ENCODE data around the gene OR1A2.
"Not testable (repeated sequence)": the region's sequence is repeated elsewhere in the genome, so short reads cannot be mapped to it uniquely, and the experiment has no call there.

The OR1A2 gene

GRCh38 chr17:3197219-3197618, at the start of gene OR1A2:
TSS of gene OR1A2 (plus strand) at chr17:3197519. CDS start at chr17:3197519, 0 bp downstream.
- DNase-seq = no peak

GRCh38 chr17:3157218-3157617, 40.1 kb upstream of the OR1A2 start:
- no peak for DNase-seq

- no peak for DNase-seq
Measured at GRCh38 chr17:3167574-3167973, 29.7 kb upstream of the OR1A2 start.

- DNase-seq = no peak
Measured at GRCh38 chr17:3189961-3190360, 7.4 kb upstream of the OR1A2 start.

- DNase-seq = no peak
Measured at GRCh38 chr17:3207367-3207766, 10.0 kb downstream of the OR1A2 start, which contains the start of gene OR1A1. TSS of gene OR1A1 (plus strand) at chr17:3207667. CDS start at chr17:3215621, 7,954 bp downstream.

GRCh38 chr17:3208484-3208883, 11.2 kb downstream of the OR1A2 start:
- DNase-seq = no peak

GRCh38 chr17:3213001-3213400, 15.7 kb downstream of the OR1A2 start:
- DNase-seq = no peak

- DNase-seq = no peak
Measured at GRCh38 chr17:3213587-3213986, 16.3 kb downstream of the OR1A2 start.

GRCh38 chr17:3219978-3220377, 22.7 kb downstream of the OR1A2 start:
- DNase-seq = not testable (repeated sequence)

- DNase-seq = no peak
Measured at GRCh38 chr17:3221850-3222249, 24.5 kb downstream of the OR1A2 start.

- DNase-seq = no peak
Measured at GRCh38 chr17:3222505-3222904, 25.2 kb downstream of the OR1A2 start.

GRCh38 chr17:3224721-3225352, 27.5 kb downstream of the OR1A2 start:
- not testable (repeated sequence) for DNase-seq

GRCh38 chr17:3232300-3232699, 35.0 kb downstream of the OR1A2 start:
- DNase-seq = not testable (repeated sequence)

- not testable (repeated sequence) for DNase-seq
Measured at GRCh38 chr17:3238685-3239084, 41.4 kb downstream of the OR1A2 start.

GRCh38 chr17:3241044-3241443, 43.7 kb downstream of the OR1A2 start:
- DNase-seq = not testable (repeated sequence)

- not testable (repeated sequence) for DNase-seq
Measured at GRCh38 chr17:3244841-3245240, 47.5 kb downstream of the OR1A2 start.

All from NCI-H1436 (cell line).